ENCODE measurements around the gene EXD3.

EXD3 gene

DNA sequence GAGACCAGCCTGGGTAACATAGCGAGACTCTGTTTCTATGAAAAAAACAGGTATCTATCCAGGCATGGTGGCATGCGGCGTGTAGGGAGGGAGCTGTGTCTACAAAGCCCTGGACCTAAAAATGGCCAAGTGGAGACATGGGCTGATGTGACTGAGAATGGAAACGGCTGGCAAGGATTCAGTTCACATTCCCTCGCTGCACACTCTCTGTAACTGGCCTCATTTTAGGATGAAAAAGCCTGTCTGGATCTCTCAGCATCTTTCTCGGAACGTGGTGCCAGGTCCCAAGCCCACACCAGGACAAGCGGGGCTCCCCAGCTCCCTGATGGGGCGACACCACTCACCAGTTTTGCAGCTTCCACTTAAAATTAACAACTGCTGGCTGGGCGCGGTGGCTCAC, 13.4 kb downstream of the EXD3 start:
- Histone ChIP-seq H3K4me3 (ENCODE audit: low read depth, low read length) (no peak overlapping the region), H3K36me3 (replicated peaks) (no peaks in the 10 kb centered on the region), H3K27me3 (replicated peaks) (no peaks in the 10 kb centered on the region), H3K27ac (no peak overlapping the region)
- in situ Hi-C loops (cut with HindIII; ENCODE audit: low pct_ligation_motif_present, low sequenced_read_pairs) = no loop called here
- no peak for DNase-seq
- TF ChIP-seq, protein P1, sequence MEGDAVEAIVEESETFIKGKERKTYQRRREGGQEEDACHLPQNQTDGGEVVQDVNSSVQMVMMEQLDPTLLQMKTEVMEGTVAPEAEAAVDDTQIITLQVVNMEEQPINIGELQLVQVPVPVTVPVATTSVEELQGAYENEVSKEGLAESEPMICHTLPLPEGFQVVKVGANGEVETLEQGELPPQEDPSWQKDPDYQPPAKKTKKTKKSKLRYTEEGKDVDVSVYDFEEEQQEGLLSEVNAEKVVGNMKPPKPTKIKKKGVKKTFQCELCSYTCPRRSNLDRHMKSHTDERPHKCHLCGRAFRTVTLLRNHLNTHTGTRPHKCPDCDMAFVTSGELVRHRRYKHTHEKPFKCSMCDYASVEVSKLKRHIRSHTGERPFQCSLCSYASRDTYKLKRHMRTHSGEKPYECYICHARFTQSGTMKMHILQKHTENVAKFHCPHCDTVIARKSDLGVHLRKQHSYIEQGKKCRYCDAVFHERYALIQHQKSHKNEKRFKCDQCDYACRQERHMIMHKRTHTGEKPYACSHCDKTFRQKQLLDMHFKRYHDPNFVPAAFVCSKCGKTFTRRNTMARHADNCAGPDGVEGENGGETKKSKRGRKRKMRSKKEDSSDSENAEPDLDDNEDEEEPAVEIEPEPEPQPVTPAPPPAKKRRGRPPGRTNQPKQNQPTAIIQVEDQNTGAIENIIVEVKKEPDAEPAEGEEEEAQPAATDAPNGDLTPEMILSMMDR (IDR thresholded peaks at IDR 0.05; ENCODE audit: low read depth, low read length, missing control alignments) = no peak

GRCh38 chr9:137408651-137409405, 14.1 kb downstream of the EXD3 start:
- in situ Hi-C loops (cut with HindIII; ENCODE audit: low pct_ligation_motif_present, low sequenced_read_pairs) = no loop called here
- no peaks in the 10 kb centered on the region for H3K27me3 ChIP-seq (replicated peaks)
- TF ChIP-seq, protein P1 (IDR thresholded peaks at IDR 0.05; ENCODE audit: low read depth, low read length, missing control alignments) = no peak
- no peak overlapping the region for H3K4me3 ChIP-seq (ENCODE audit: low read depth, low read length)
- no peak for DNase-seq
- no peaks in the 10 kb centered on the region for H3K36me3 ChIP-seq (replicated peaks)
- H3K27ac ChIP-seq = no peak overlapping the region

GRCh38 chr9:137407590-137408300, 15.2 kb downstream of the EXD3 start:
- in situ Hi-C loops (cut with HindIII; ENCODE audit: low pct_ligation_motif_present, low sequenced_read_pairs) = no loop called here
- DNase-seq = no peak

DNA sequence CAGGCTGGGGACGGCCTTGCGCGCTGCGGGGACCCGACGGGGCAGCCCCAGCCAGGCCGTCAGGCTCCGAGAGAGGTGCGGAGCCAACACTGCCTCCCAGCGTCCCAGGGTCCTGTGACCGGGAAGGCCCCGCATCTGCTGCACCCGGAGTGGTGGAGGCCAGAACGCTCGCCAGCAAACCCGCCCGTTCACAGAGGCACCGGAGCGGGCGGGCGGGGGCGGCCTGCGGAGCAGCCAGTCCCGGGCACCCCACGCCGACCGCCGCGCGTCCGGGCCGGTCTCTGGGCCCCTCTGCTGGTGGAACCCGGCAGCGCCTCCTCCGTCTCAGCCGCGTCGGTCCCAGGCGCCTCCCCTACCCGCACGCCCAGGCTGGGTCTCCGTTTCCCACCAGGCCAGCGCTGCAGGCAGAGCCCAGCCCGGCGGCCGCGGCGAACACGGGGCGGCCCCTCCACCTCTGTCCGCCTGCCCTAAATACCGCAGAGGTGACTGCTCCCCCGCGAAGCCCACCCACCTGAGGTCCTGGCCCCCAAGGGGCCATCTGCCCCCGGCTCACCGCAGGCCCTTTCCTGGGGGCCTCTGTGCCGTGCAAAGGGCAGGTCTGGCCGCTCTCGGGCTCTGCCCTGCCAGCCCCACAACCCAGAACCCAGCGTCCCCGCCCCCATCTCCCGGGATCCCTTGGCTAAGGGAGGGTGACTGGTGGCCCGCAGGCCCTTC, 15.9 kb downstream of the EXD3 start:
- no peaks in the 10 kb centered on the region for H3K27me3 ChIP-seq (replicated peaks)
- no peaks in the 10 kb centered on the region for H3K36me3 ChIP-seq (replicated peaks)
- no peak overlapping the region for H3K27ac ChIP-seq
- peak overlapping the region; percentile 41 for H3K4me3 ChIP-seq (ENCODE audit: low read depth, low read length)
- in situ Hi-C loops (cut with HindIII; ENCODE audit: low pct_ligation_motif_present, low sequenced_read_pairs) = no loop called here
- TF ChIP-seq, protein P1 (IDR thresholded peaks at IDR 0.05; ENCODE audit: low read depth, low read length, missing control alignments) = peak; percentile 64
- DNase-seq = peak; percentile 46

More at GRCh38 chr9:137407590-137408300, 15.2 kb downstream of the EXD3 start:
- Histone ChIP-seq H3K36me3 (replicated peaks) (no peaks in the 10 kb centered on the region), H3K27me3 (replicated peaks) (no peaks in the 10 kb centered on the region), H3K27ac (no peak overlapping the region), H3K4me3 (ENCODE audit: low read depth, low read length) (no peak overlapping the region)
- TF ChIP-seq, protein P1 (IDR thresholded peaks at IDR 0.05; ENCODE audit: low read depth, low read length, missing control alignments) = no peak

DNA sequence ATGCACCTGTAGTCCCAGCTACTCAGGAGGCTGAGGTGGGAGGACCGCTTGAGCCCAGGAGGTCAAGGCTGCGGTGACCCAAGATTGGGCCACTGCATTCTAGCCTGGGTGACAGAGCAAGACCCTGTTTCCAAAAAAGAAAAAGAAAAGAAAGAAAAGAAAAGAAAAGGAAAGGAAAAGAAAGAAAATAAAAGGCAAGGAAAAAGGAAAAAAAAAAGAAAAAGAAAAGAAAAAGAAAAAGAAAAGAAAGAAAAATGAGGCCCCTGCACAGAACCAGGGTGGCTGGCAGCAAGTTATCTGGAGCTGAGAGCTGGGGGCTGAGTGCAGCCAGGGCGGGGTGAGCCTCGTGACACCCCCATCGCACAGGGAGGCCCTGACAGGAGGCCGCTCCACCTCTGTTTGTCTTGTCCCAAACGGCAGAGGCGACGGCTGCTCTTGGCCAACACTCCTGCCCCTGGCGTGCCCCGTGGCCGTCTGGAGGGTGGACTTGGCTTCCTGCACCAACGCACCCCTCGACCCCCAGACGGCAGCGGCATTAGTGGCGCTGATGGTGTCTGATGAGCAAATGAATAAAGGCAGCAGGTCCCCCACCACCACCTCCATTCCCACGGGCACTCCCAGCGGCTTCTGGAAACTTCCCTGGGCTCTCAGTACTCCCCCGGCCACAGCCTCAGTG, 16.7 kb downstream of the EXD3 start:
- H3K27me3 ChIP-seq (replicated peaks) = no peaks in the 10 kb centered on the region
- no peak overlapping the region for H3K27ac ChIP-seq
- DNase-seq = no peak
- TF ChIP-seq, protein P1 (IDR thresholded peaks at IDR 0.05; ENCODE audit: low read depth, low read length, missing control alignments) = no peak
- H3K36me3 ChIP-seq (replicated peaks) = no peaks in the 10 kb centered on the region
- H3K4me3 ChIP-seq (ENCODE audit: low read depth, low read length) = no peak overlapping the region
- in situ Hi-C loops (cut with HindIII; ENCODE audit: low pct_ligation_motif_present, low sequenced_read_pairs) = no loop called here

Measured in brain microvascular endothelial cell (primary cell).